ENCODE measurements around the gene CHP1.

- TF ChIP-seq TAF1 (IDR thresholded peaks at IDR 0.05; ENCODE audit: borderline replicate concordance, low read depth, low read length), result no peak
- no peak for TF ChIP-seq POLR2AphosphoS5 (IDR thresholded peaks at IDR 0.05; ENCODE audit: low read depth, low read length)
- TF ChIP-seq POLR2A (IDR thresholded peaks at IDR 0.05; ENCODE audit: low read depth, low read length), result no peak
Measured at GRCh38 chr15:41207687-41208448, 23.2 kb upstream of the CHP1 start.
